ENCODE measurements around the gene ZCCHC14.
A peak's percentile ranks its signal among the peaks of the same experiment; 100 is the strongest.

ZCCHC14 gene

DNA sequence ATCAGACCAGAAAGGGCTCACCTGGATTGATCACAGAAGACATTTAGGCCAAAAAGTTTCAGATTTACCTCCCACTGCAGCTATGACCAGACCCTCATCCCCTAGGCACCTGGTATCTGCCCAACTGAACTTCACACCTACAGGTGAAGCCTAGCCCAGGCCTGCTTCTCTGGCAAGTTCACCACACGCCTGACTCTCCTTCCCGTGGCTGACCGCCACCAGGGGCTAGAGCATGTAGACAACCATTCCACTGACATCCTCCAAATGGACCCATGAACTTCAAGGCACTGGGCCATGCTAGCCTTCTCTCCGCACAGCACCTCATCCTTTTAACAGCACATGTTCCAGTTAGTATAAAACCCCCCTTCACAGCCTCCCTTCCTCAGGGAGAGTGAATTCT, 18.8 kb downstream of the ZCCHC14 start:
- no peak for DNase-seq

DNA sequence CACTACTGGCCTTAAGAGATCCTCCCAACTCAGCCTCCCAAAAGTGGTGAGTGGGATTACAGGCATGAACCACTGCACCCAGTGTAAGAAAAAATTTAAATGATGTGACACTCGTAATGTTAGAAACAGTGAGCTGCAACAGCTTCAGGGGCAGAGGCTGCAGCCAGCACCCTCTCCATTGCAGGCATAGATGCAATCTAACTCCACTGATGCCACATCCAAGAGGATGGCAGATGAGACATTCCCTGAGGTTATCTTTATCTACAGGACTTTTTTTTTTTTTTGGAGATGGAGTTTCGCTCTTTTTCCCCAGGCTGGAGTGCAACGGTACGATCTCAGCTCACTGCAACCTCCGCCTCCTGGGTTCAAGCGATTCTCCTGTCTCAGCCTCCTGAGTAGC, 19.9 kb downstream of the ZCCHC14 start:
- DNase-seq = no peak

DNA sequence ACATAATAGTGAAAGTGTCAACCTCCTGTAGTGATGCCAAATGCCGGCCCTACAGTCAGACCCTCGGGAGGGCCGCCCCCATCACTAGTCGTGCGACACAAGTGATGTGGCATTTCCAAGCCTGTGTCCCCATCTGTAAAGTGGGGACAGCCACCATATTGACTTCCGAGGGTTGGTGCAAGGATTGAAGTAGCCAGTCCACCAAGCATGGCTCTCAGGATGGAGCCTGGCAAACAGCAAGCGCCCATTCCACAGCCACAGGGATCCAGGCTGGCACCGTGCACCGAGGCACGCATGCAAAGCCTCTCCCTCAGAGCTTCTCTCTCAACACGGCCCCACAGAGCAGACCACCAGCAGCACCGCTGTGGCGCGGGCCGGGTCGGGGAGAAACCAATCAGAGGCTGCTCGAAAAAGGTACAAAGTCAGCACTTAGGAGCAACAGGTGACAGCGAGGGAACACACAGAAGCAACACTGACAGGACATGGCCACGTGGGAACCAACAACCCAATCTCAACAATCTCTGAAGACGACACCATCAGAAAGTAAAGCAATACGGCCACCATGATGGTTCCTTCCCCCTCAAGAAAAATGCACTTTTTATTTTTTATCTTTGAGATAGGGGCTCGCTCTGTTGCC, 20.6 kb downstream of the ZCCHC14 start:
- no peak for DNase-seq

DNA sequence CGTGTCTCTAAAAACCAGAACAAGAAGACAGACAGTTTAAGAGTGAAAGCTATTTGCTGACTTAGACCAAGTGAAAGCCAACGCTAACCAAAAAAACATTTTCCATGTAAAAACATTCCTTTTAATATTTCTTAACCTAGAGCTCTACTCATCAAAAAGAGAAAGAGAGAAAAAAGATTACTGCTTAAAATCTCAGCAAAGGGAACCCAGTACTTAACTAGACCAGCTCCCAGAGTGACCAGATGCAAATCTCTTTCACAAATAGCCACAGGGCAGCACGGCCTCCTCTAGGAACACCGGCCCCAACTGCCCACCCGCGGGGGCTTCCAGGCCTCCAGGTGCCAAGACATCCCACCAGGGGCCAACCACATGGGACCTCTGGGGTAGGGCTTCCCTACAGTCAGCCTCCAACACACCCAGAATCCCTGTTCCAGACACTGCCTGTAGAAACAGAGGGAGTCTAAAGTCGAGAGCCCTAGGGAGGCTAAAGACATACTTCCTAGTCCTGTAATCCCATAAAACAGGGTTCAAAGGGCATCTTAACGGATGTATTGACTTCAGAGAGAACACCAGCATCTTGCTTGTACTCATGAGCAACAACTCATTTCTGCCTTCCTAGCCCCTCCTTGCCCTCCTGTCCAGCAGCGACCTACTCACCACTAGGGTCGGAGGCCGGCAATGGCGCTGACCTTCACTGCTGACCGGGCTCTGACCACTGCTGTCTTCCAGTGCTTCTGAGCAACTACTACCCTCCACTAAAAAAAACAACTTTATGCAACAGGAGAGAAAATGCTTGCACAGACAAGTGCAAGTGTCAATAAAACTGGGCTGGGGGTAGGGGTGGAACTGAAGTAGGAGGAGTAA, 21.3 kb downstream of the ZCCHC14 start:
- DNase-seq = no peak

DNA sequence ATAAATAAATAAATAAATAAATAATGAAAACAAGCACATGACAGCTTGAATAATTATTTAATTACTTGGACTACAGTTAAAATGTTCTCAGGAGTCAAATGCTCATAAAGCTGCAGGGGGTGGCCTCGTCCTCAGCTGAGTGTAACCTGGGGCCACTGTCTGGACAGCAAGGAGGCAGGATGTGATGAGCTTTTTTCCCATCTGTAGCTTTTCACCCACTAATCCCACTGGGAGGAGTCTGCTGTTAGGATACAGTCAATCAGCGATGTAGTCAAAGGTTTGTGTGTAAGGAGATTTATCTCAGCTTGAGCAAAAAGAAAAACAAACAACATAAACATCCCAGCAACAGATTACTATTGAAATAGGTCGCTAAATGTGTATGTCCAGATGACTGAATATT, 22.5 kb downstream of the ZCCHC14 start:
- no peak for DNase-seq

DNA sequence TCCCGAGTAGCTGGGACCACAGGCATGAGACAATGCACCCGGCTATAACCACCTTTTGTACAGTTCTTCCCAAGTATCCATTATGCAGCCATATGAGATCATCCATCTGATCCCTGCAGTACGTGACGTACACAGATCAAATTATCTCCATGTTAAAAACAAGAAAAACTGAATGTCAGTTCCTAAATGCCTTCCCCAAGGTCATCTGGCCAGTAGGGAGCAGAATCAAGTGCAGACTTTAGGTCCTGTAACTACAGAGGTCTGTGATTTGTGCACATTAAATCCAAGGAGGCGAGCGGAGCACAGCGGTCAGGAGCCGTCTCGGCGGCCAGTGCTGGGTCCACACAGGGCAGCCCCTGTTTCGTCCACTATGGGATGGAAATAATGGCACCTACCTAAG, 23.7 kb downstream of the ZCCHC14 start:
- no peak for DNase-seq

DNA sequence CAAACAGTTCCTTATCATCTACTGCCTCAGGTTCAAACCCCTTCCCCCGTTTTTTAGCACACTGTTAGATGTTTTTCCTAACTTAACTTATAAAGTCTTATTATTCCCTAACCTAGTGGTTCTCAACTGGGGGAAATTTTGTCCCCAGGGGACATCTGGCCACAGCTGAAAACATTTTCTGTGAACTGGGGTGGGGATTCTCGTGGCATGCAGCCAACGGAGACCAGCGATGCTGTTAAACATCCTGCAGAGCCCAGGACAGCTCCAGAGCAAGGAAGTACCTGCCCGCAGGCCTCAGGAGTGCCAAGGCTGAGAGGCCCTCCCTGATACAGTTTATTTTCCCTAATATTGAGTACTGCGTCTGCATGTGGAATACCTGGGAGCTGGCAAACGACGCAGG, 24.3 kb downstream of the ZCCHC14 start:
- DNase-seq = no peak

DNA sequence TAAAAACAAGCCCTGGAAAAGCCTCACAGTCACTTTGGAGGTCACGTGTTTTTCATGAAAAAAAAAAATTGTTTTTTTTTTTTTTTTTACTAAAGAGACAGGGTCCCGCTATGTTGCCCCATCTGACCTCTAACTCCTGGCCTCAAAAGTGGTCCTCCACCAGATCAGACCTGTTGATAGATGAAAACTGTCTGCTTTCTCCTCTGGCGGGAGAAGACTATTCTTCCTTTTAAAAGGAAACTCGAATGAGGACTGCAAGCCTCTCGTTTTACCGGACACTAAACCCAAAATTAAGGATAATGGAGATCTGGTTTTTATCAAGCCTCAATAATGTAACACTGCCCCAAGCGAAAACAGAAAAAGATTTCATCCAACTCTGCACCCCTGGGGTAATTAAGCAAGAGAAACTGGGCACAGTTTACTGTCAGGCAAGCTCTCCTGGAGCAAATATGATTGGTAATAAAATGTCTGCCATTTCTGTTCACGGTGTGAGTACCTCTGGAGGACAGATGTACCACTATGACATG, 25.8 kb downstream of the ZCCHC14 start:
- no peak for DNase-seq

DNA sequence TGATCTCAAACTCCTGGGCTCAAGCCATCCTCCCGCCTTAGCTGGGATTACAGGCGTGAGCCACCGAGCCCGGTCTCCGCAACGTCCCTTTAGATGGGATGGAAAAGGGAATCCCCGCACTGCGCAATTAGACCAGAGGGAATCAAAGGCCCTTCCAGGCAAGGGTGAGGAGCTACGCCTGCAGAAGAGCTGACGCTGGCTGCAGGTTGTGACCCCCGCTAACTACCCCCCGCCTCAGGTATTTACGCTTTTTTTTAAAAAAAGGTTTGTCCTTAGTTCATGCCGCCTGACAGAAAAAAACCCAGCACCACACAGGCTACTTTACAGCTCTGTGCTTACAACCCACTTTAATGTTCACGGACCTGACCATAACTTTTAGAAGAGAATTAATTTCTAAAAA, 26.9 kb downstream of the ZCCHC14 start:
- no peak for DNase-seq

DNA sequence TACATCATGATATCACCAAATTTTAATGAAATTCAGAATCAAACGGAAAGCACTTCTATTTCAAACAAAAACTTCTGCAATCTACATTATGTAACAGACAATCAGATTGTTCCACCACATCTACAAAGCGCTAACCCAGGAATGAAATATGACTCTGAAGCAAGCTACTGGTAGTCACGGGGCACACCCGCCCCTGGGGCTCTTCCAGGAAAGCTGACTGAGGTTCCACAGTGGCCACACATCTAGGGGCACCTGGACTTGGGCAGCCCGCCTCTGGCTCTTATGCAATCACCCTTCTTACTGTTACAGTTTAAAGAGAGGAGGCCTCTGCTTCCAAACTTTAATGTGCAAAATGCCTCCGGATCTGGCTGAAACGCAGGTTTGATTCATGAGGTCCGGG, 27.5 kb downstream of the ZCCHC14 start:
- DNase-seq = no peak

DNA sequence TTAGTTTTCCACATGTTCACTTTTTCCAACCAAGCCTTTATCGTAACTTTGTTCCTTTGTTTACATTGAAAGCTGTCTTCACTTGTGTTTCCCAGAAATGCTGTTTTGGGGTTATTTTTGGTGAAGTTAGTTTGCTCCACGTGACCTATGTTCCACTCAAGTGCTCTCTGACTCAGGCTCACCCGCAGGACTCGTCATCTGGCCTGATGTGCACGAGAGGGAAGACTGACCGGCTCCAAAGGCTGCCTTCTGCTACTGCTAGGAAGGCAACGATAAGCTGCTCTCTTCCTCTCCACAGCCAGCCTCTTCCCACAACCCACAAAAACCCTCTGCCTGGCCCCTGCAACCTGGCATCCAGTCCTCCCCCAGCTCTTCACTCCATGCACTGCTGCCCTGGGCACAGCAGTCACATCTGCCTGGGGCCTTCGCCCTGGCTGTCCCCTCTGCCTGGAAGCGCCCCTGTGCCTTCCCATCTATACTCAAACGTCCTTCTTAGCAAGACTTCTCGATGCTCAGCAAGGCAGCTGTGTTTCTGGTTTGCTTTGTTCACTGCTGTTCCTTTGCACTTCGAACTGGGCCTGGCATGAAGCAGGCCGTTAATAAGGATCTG, 28.0 kb downstream of the ZCCHC14 start:
- no peak for DNase-seq

DNA sequence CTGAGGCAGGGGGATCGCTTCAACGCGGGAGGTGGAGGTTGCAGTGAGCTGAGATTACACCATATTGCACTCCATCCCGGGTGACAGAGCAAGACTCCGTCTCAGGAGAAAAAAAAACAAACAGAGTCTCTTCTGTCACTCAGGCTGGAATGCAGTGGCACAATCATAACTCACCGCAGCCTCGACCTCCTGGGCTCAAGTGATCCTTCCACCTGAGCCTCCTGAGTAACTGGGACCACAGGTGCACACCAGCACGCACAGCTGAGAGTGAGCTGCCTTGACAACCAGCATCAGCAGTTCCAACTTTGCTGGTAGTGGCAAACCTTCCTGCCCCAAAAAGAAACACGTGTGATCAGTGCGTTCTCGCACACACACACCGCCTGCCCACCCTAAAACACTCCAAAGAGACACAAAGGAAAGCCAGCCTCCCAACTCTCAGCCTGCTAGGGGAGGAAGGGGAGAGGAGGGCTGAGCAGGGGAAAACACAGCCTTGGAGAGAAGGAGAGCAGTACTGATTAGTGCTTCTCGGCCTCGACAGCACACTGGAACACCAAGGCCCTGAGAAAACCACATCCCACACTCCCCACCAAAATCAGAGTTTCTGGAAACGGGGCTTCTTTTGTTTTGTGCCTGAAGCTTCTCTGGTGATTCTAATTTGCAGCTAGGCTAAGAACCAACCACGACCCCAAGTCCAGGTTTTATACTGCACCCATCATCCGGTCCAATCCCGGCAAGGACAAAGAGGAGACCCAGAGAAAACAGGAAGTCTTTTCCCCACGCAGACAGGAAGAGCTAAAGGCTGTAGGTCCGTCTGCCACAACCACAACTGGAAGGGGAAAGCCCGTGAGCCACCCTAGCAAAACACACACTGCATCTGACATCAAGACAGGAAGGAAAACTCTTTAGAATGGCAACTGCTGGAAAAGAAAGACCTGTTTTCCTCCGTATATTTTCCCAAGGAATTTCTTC, 28.8 kb downstream of the ZCCHC14 start:
- no peak for DNase-seq

DNA sequence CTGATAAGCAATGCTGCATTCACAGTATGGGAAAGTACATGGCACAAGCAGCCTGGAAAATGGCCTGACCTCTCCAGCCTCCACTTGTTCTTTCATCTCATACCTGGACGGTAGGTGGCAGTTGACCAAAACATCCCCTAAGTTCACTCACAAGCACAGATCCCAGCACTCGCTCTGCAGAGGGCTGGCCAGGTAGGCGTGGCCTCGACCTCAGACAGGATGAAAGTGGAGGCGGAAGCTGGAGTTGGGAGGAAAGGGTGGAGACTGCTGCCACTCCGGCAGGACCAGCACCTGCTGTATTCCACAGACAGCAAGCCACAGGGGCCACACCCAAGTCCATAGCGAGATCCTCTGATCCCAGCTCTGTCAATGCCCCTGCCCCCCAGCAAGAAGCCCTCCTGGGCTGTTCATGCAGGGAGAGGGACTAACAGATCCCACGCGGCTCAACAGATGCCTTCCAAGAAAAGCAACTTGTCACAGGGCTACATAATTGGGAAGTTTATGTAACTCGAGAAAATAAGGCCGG, 31.3 kb downstream of the ZCCHC14 start:
- DNase-seq = peak; percentile 74

DNA sequence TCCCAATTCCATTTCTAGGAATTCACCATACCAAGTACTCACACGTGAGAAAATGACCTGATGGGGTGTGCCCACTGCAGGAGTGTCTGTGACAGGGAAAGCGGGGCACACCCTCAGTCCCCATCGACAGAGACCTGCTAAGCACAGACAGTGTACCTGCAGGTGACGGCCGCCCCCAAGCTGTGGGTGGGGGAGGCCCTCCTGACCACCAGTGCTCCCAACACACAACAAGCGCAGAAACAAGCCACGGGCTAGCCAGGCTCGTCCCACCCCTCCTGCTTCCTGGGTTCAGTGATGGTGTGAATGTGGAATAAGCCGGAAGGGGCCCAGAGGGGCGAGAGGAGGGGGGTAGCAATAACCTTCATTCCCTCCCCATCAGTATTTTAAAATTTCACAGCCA, 31.9 kb downstream of the ZCCHC14 start:
- no peak for DNase-seq

DNA sequence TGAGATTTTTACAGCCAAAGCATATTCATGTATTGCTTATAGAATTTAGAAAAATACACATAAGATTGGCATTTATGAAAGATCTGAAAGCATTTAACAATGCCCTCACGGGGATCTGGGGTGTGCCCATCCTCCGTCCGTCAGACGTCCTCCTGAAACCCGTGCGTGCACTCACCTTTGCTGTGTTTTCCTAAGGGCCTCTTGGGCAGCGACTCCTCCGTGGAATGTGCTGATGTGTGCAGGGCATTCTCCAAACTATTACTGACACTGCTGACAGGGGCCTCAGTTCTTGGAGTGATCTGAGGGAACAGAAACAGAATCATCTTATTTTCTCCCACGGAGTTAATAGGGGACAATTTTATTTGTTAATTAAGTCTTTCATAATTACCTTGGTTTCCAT, 33.0 kb downstream of the ZCCHC14 start:
- DNase-seq = no peak

DNA sequence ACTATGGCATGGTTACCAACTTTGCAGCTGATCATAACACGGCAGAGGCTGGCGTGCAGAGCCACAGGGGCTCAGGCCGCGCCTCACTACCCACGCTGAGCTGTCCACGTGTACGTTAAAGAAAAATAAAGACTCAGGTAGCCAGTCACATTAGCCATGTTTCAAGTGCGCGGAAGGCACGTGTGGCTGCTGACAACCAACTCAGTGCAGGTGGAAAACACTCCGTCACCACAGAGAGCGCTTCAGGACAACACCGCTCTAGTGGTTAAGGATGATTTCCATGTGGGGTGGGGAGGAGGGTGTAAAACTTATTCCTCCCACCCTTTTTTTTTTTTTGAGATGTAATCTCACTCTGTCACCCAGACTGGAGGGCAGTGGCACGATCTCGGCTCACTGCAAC, 33.8 kb downstream of the ZCCHC14 start:
- DNase-seq = no peak

DNA sequence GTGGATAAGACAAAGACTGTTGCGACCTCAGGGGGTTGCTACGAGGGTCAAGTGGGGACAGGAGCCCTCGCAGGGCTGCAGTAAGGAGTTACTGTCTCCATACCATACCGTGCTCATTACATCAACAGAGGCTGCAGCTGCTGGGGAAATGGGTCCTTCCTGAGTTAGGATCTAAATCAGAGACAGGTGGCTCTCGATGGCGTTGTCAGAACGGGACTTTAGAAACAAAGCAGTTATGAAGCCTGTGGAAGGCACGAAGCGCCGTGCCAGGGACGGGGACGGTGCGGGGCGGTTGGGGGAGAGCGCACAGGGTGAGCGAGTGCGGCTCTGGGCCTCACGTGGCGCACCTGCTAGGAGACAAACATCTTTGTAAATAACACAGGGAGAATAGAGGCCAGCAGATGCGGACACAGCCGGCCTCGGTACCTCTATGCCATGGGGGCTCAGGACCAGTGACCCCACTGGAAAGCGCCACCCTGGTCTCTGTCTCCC, 34.4 kb downstream of the ZCCHC14 start:
- no peak for DNase-seq

DNA sequence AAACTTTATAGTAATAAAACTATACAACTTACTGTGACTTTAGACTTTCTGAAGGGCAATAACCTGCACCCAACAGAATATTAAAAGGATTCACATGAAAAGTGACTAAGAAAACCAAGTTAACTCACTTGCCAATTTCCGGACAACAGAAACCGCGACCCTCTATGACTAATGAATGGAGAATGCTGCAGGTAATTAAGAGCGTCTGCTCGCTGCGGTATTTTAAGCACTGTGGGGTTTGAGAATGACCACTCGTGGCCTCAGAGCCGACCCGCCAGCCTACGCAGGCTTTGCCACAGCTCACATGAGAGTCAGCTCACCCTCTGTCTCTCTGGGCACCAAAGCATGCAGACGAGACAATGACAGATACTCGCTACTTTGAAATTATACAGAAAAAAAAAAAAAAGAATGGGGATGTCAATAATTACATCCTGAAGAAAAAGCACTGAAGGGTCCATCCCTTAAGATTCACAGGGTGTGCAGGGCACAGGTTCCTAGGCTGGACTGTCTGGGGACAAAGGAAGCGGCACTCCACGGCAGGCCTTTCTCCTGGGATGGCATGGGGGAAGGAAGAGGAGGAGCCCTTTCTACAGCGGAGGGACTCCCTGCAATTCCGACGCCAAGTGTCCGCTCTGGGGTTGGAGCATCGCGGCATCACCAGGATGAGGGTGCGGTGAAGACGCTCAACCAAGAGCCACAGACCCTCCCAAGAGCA, 35.0 kb downstream of the ZCCHC14 start:
- DNase-seq = no peak

DNA sequence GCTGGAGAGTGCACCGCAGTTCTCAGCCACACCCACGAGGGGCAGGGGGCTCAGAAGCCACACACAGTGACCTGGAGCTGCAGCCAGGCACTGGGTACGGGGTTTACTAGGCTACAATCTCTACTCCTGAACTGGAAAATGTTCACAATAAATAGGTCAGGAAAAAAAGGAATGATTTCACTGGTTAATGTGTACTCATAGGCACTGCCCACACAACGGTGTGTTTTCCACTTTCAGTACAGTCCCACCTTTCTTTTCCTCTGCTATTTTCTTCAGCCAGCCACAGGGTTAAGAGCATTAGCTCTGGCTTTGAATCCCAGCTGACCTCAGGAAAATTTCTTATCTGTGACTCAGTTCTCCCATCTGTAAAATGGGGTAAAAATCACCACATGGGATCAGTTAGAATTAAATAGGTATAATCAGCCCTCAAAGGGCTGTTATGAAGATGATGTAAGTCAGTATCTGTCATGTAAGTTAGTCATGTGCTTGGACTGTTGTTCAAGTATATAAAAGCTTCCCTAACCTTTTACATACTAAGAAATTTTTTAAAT, 35.7 kb downstream of the ZCCHC14 start:
- DNase-seq = no peak

DNA sequence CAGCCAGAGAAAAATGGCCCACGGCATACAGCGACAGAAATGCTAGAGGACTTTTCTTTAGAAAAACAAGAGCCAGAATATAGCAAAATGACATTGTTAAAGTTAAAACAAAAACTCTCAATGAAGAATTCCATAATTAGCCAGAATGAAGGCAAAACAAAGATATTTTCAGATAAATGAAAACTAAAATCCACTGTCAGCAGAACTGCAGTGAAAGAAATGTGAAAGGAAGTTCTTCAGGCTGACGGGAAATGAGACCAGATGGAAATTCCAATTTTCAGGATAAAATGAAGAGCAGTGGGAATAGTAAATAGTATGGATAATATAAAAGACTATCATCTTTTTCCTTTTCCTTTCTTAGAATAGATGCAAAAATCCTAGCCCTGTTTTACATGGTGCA, 38.4 kb downstream of the ZCCHC14 start:
- no peak for DNase-seq

DNA sequence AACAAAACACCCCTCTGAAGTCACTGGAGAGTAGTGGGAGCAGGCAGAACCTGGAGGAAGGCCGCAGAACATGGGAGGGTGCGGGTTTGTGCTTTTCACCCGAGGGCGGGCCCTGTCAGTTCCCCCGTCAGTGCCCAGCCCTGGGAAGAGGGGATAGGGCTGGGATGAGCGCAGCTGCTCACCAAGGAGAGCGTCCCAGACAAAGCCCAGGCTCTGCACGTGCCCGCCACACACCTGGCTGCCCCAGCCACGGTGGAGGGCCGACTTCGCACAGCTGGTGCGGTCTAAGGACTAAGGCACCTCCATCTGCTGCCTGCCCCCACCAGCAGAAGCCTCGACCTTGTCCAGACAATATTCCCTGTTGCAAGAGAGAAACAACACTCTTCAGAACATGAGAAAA, 39.5 kb downstream of the ZCCHC14 start:
- DNase-seq = no peak

Data from DMS 273 treated with DMSO at 0.1 percent for 48 hours (cell line).